RWPE1 (cell line): ENCODE measurements around the gene RD3L.

Experiments
- CTCF ChIA-PET: fragments of 350-600 bp; sonication (Branson Sonifier 250); formaldehyde crosslinking; extraction: SDS; loops from one replicate; lab custom pipeline; 2021; lab: Yijun Ruan, JAX
- POLR2A ChIA-PET: fragments of 400-600 bp; formaldehyde crosslinking; extraction: SDS; loops from one replicate; lab custom pipeline; 2020; ENCODE audit warnings: antibody characterized with exemption; ENCODE audit not compliant: low non-redundant PET; lab: Yijun Ruan, JAX
- DNase-seq: peaks from one replicate; pipeline ENCODE4 v3.0.0; 2012; ENCODE audit warnings: low spot score
- H3K27ac ChIP-seq: fragments of 450-650 bp; 2 replicates; pipeline ENCODE4 v1.5.1; 2017
- TF ChIP-seq, protein P1 (sequence below): fragments of 450-650 bp; conservative IDR thresholded peaks from 2 replicates; pipeline ENCODE4 v1.5.1; 2017; ENCODE audit warnings: low read depth, mild to moderate bottlenecking

The RD3L gene

DNA sequence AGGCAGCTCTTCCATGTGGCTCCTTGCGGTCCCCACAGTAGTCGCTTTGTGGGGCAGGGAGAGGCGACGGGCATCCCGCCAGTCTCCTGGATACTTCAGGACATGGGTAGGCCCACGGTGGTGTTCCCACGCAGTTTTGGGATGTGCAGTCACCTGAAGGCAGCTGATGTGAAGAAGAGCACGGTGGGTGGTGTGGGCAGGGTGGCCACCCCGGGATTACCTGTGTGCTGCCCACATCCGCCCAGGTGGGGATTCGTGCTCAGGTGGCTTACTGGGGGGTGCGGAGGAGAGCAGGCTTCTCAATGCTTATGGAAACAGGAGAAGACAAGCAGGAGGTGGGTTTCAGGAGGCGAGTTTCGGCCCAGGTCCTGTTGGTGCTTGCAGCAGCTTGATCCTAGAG, 42.5 kb downstream of the RD3L start:
- TF ChIP-seq, protein P1, sequence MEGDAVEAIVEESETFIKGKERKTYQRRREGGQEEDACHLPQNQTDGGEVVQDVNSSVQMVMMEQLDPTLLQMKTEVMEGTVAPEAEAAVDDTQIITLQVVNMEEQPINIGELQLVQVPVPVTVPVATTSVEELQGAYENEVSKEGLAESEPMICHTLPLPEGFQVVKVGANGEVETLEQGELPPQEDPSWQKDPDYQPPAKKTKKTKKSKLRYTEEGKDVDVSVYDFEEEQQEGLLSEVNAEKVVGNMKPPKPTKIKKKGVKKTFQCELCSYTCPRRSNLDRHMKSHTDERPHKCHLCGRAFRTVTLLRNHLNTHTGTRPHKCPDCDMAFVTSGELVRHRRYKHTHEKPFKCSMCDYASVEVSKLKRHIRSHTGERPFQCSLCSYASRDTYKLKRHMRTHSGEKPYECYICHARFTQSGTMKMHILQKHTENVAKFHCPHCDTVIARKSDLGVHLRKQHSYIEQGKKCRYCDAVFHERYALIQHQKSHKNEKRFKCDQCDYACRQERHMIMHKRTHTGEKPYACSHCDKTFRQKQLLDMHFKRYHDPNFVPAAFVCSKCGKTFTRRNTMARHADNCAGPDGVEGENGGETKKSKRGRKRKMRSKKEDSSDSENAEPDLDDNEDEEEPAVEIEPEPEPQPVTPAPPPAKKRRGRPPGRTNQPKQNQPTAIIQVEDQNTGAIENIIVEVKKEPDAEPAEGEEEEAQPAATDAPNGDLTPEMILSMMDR, result no peak
- CTCF ChIA-PET, result interaction anchor here (1.6 kb wide), 1 partner anchor 10 kb away, joined by 9 read pairs; no protein-coding TSS in a partner anchor
- DNase-seq, result no peak
- no peak overlapping the region for H3K27ac ChIP-seq
- POLR2A ChIA-PET, result no interaction called here

DNA sequence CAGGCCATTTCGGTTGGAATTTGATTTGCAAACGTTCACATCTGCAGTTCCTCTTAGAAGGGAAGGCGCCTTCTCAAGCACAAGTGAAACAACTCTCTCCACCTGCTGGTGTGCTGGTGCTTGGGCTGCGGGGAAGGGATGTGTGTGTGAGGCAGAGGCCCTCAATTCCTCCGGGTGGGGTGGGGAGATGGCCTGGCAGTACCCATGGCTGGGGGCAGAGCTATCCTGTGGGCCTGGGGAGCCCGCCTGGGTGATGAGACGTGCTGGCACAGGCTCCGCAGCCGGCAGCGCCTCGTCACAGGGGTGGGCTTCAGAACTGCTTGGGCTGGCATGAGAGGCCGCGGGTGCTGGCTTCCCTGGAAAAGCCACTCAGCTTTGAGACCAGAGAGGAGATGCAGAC, 43.0 kb downstream of the RD3L start:
- ChIA-PET POLR2A (no interaction called here), CTCF (no interaction called here)
- no peak for DNase-seq
- no peak overlapping the region for H3K27ac ChIP-seq
- TF ChIP-seq, protein P1, result no peak

DNA sequence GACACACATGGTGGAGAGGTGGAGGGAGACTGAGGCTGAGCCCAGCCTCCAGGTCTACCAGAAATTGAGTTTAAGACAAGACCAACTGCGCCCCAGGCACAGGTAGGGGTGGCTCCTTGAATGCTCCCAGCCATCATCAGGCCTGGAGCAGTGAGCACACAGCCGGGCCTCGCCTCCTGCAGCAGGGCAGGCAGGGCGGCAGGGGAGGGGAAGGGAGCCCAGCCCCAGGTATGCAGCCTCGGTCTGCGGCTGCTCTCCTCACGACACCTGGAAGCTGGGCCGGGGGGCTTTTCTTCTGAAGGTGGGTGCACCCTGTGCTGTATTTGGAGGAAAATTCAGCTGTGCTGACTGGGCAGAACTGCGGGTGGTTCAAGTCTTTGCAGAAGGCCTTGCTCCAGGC, 43.6 kb downstream of the RD3L start:
- TF ChIP-seq, protein P1, result no peak
- CTCF ChIA-PET, result interaction anchor here (2.1 kb wide), 1 partner anchor 12 kb away, joined by 7 read pairs; no protein-coding TSS in a partner anchor
- 0 out of 2 replicates have a peak overlapping the region, but pooled peaks have one; percentile 1 for H3K27ac ChIP-seq
- POLR2A ChIA-PET, result no interaction called here
- DNase-seq, result no peak

DNA sequence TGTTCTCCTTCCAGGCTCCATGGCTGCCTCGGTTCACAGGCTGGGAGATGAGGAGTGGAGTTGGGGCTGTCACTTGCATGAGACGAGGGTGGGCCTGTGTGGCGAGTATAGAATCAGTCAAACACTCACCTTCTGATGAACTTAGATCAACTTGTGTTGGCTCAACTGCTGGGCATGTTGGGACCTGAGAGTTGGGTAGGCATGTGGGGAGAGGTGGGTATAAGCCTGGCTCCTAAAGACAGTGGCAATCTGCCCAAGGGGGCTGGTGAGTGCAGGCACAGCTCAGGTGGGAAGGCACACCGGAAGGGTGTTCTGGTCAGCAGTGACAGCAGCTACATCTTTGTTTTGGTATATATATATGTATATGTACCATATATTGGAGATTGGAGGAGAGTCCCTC, 44.1 kb downstream of the RD3L start:
- TF ChIP-seq, protein P1, result no peak
- CTCF ChIA-PET, result interaction anchor here (0.5 to 2.1 kb wide), 2 partner anchors 12 to 503 kb away, joined by 3 to 7 read pairs; no protein-coding TSS in a partner anchor
- no peak overlapping the region for H3K27ac ChIP-seq
- peak; percentile 16 for DNase-seq
- POLR2A ChIA-PET, result no interaction called here

DNA sequence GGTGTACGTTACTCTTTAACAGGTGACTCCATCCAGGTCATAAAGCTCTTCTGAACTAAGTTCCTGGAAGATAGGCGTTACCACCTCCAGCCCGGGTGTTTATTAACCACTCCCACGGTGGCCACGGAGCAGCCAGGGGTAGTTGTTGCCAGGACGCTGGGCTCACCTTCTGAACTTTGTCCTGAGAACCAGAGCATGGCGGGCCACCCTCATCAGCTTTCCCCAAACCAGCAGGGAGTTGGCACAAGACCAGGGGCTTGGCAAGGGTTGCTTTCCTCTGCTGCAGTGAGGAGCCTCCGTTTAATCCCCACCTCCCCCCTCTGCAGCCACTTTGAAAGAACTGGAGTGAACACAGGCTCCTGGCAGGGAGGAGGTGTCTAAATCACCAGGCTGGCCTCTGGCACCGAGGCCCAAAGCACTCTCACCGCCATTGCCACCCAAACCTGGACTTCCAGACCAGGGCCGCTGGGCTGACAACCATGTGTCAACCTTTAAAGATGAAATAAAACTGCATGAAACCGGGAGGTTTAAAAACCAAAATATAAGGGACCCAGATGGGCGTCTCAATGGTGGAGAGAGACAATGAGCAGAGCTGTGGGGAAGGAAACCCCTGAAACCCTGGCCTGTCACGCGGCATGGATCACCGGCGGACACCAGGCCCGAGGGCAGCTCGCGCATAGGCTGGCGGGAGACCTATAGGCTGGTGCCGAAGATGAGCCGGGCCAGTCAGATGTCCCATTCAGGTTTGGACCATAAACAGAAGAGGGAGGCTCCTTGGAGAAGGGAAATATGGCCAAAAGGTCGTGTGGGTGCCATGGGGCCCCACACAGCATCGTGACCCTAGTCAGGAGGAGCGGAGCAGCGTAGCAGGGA, 45.0 kb downstream of the RD3L start:
- ChIA-PET POLR2A (no interaction called here), CTCF (interaction anchor here (2.1 kb wide), 1 partner anchor 13 kb away, joined by 7 read pairs; no protein-coding TSS in a partner anchor)
- no peak overlapping the region for H3K27ac ChIP-seq
- DNase-seq, result no peak
- TF ChIP-seq, protein P1, result no peak

DNA sequence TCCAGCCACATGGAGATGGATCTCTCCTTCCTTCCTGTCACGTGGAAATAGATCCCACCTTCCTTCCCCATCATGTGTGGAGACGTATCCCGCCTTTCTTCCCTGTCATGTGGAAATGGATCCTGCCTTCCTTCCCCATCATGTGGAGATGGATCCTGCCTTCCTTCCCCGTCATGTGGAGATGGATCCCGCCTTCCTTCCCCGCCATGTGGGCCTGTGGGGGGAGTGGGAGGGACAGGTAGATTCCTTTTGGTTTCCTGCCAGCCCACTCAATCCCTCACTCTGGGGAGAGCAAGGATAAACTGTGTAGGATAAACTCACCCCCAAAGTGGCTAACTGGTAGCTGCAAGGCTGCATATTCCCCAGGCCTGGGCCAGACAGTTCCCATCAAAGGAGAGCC, 45.8 kb downstream of the RD3L start:
- H3K27ac ChIP-seq, result no peak overlapping the region
- CTCF ChIA-PET, result interaction anchor here (2.1 kb wide), 1 partner anchor 14 kb away, joined by 7 read pairs; no protein-coding TSS in a partner anchor
- TF ChIP-seq, protein P1, result no peak
- POLR2A ChIA-PET, result no interaction called here
- no peak for DNase-seq
